ENCODE data around the gene RBBP4.
"Not testable (repeated sequence)": the region's sequence is repeated elsewhere in the genome, so short reads cannot be mapped to it uniquely, and the experiment has no call there.

RBBP4 gene

DNA sequence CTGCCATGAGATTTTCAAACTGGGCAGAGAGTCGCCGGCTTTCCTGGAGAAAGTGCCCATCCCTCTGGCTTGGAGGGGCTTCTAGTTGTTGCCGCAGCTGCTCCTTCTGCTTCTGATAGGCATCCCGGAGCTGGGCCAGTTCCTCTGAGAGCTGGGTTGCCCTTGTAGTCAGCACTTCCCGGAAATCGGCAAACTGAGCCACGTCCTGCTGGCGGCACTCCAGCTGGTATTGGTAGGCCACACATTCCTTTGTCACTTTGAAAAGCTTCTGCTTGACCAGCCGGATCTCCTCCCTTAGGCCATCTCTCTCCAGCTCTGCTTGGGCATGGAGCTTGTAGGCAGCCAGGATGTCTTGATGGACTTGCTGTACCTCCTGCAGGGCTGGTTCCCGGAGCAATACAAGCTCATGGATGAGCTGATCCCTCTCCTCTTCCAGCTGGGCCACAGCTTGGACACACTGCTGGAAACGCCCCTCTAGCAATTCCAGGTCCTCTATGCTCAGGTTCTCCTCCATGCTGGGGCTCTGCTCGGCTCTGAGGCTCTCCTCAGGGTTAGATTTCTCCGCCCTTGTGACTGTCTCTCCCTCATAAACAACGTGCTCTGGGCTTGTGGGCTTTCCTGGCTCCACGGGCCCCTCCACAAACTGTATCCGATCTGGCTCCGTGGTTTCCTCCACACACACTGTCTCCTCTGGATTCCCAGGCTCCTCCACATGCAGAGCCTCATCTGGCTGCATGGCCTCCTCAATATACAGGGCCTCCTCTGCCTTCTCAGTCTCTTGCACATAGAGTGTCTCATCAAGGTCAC, 44.3 kb downstream of the RBBP4 start:
- DNase-seq = no peak

DNA sequence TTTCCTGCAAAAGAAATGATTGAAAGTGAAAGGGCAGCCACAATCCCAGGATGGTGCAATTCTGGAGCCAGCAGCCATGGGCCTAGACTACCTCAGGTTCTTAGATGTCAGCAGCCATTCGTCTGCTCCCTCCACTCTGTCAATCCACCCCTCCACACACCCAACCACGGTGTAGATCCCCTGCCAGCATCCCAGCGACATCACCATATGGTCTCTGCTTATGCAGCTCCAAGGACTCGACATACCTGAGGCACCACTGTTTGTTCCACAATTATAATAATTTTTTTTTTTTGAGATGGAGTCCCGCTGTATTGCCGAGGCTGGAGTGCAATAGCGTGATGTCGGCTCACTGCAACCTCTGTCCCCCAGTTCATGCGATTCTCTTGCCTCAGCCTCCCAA, 45.0 kb downstream of the RBBP4 start:
- no peak for DNase-seq

DNA sequence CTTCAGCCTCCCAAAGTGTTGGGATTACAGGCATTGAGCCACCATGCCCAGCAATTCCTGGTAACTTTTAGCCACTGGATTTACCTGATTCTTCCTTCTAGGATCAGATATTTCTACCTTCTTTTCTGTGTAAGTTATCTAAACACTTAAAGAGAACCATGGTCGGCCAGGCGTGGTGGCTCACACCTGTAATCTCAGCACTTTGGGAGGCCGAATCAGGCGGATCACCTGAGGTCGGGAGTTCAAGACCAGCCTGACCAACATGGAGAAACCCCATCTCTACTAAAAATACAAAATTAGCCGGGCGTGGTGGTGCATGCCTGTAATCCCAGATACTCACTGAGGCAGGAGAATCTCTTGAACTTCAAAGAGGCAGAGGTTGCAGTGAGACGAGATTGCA, 46.0 kb downstream of the RBBP4 start:
- DNase-seq = not testable (repeated sequence)

DNA sequence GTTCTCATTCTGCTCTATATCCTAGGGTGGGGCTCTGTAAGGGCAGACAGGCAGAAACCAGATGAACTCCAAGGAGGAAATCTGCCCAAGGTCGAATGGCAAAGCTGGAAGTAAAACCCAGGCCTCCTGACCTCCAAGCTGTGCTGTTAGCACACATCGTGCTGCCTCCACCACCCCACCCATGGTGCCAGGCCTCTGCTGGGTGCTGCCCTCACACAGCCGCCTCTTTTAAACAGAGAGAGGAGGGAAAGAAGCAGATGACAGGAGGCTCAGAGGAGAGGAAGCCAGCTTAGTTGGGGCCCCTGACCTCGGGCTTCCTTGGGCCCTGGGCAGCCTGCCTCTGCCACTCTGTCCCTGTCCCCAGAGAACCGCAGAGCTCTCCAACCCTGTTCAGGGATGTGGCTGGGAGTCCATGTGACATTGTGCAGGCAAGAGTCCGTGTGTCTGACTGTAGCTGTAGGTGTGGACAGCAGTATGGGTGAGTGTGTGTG, 50.5 kb downstream of the RBBP4 start:
- DNase-seq = no peak

GRCh38 chr1:32701951-32702598, 51.1 kb downstream of the RBBP4 start:
- DNase-seq = peak; percentile 25 to 75

- DNase-seq = peak in 1 of 2 experiments; percentile 33
These were observed 51.8 kb downstream of the RBBP4 start, which contains the start of gene SYNC for GRCh38 chr1:32702599-32703478. Gene SYNC, minus strand, starts transcription at chr1:32702770. Its CDS starts 110 bp downstream, at chr1:32702660.

- no peak for DNase-seq
These were observed 52.7 kb downstream of the RBBP4 start for GRCh38 chr1:32703479-32704291.

DNA sequence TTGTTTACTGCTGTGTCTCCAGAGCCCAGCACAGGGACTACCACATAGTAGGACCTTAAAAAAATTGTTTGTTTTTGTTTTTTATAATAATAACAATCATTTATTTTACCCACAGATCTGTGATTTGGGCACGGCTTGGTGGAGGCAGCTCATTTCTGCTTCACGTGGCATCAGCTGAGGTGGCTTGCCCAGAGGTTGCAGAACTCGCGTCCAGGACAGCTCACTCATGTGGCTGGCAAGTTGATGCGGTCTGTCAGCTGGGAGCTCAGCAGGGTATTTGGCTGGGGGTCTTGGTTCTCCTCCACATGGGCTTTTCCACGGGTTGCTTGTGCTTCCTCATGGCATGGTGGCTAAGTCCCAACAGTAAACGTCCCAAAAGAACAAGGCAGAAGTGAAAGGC, 54.5 kb downstream of the RBBP4 start:
- peak in 1 of 2 experiments; percentile 58 for DNase-seq

DNA sequence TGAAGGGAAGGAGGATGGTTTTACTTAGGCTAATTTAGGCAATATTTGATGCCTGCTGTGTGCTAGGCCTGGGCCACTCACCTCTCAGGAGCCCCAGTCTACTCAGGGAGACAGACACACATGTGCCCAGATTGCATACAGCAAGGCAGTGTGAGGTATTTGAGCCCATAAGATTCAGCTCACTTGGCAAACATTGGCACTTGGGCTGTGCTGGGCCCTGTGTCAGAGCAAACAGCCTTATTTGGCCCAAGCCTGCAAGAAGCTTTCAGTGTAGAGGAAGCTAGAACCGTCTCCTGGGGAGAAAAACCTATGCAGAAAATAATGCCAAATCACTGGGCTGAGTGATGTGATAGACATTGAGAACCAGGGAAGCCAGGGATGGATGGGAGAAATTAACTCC, 55.5 kb downstream of the RBBP4 start:
- DNase-seq = peak; percentile 21 to 77

- DNase-seq = no peak
These were observed 58.1 kb downstream of the RBBP4 start for GRCh38 chr1:32709075-32709474.

DNA sequence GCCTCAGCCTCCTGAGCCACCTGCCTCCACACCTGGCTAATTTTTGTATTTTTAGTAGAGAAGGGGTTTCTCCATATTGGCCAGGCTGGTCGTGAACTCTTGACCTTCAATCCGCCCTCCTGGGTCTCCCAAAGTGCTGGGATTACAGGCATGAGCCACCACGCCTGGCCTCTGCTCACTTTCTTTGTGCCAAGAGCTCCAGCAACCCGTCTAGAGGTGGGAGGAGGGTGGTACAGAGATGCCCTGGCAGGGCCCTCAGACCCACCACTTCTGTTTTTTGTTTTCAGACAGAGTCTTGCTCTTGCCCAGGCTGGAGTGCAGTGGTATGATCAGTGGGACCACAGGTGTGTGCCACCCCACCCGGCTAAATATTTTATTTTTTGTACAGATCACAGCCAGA, 58.5 kb downstream of the RBBP4 start:
- DNase-seq = no peak

DNA sequence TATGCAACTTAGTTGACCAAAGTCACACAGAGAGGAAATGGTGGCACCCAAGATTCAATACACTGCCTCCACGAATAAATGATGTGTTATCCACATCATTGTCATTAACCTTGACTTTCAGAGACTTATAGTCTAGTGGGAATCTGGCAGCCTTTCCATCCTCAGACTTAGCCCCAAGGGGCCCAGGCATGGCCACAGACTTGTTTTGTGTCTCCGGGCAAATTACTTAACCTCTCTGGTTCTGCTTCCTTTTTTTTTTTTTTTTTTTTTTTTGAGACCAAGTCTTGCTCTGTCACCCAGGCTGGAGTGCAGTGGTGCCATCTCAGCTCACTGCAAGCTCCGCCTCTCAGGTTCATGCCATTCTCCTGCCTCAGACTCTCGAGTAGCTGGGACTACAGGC, 60.2 kb downstream of the RBBP4 start:
- not testable (repeated sequence) for DNase-seq

DNA sequence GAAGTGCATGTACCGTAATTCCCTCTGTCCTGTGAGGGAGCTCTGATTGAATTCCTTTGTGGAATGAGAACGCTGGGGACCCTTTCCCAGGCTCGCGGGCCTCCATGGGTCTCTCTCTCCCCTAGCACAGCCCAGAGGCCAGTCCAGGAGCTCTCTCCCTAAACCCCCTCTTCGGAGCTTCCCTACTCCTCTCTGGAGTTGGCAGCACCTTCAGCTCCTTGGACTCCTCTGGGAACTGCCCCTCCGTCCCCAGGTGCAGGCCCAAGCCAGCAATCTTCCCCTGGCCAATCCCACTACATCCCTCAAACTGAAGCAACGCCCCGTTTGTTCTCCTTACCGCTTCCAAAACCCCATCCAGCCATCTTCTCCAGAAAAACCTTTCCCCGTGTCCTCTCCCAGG, 62.1 kb downstream of the RBBP4 start:
- DNase-seq = no peak

DNA sequence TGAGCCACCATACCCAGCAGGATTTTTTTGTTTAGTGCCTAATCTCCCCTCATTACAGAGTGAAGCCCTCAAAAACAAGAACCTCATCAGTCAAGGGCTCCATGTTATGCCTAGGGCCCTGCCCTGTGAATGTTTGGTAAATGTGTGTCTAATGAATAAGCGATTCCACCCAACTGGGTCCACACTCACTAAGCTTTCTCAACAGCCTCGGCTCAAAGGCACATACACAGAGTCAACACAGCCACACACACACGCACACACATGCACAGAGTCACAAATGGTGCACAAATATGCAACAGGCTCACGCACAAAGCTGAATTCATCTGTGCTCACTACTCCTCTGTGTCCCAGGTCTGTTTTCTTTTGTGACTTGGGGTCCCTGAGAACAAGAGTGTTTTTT, 63.3 kb downstream of the RBBP4 start:
- no peak for DNase-seq

- no peak for DNase-seq
These were observed 64.9 kb downstream of the RBBP4 start for GRCh38 chr1:32715901-32716311.

DNA sequence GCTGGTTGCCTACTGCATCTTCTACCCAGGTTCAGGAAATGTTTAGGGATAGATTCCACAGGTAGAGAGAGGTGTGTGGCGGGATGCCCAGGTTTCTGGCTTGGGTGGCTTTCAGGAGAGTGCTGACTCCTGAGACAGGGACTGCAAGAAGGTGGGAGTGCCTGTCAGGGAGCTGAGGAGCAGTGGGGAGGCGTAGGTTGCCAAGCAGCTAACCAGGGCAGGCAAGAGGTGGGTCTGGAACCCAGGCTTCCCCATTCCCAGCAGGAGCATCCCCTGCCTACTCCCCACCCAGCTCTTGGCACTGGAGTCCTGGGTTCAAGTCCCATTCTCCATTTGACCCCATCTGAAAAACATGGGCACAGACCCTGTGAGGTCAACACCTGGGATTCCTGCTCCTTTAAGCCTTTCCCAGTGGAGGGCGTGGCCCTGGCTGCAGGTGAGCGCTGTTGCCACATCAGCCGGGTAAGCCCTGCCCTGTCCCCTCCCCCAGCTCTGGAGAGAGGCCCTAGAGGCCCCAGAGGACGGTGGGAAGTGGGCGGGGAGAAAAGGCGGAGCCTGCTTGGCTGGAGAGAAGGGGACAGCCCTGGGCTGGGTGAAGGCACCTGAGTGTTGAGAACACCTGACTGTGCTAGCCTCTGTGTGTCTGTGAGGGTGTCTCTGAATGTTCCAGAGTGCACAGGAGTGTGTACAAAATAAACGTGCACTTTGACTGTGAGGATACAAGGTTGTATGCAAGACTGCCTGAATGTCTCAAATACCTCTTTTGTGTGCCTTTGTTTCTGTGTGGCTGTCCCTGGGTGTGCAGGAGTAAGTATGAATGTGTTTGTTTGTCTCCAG, 65.5 kb downstream of the RBBP4 start:
- peak in 1 of 2 experiments; percentile 33 for DNase-seq

DNA sequence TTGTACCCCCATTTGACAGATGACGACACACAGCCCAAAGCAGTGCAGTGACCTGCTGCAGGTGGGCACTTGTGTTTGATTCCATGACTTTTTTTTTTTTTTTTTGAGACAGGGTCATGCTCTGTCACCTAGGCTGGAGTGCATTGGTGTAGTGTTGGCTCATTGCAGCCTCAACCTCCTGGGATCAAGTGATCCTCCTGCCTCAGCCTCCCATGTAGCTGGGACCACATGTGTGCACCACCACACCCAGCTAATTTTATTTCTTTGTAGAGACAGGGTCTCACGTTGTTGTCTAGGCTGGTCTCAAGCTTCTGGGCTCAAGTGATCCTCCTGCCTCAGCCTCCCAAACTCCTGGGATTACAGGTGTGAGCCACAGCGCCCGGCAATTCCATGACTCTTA, 66.5 kb downstream of the RBBP4 start:
- no peak for DNase-seq

DNA sequence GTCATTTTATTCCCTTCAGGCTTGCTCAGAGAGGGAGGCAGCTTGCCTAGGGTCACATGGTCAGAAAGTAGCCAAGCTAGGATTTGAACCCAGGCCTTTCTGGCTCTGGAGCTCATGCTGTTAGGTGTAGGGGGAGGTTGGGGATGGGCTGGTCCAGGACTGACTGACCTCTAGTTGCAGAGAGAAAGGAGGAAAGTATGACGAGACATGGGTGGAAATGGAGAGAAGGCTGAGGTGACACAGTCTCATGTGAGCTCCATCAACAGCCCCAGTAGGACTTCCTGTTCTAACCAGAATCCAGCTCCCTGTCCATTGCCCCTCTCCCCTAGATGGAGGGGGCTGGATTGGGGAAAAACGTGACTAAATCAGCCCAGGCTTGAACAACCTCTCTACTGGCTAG, 67.0 kb downstream of the RBBP4 start:
- no peak for DNase-seq

GRCh38 chr1:32718527-32718926, 67.5 kb downstream of the RBBP4 start:
- no peak for DNase-seq

- no peak for DNase-seq
These were observed 68.8 kb downstream of the RBBP4 start for GRCh38 chr1:32719681-32720275.

All from NCI-H446 (cell line).